ENCODE results near the gene LRRC55. TPM values are rescaled to one million over a fixed set of nuclear protein-coding genes. Genes with fewer than 3 reads are reported as not detected.

LRRC55 gene
- polyA plus RNA-seq, 1 of the 3 experiments (the other 2 are of a cell fraction): not detected

DNA sequence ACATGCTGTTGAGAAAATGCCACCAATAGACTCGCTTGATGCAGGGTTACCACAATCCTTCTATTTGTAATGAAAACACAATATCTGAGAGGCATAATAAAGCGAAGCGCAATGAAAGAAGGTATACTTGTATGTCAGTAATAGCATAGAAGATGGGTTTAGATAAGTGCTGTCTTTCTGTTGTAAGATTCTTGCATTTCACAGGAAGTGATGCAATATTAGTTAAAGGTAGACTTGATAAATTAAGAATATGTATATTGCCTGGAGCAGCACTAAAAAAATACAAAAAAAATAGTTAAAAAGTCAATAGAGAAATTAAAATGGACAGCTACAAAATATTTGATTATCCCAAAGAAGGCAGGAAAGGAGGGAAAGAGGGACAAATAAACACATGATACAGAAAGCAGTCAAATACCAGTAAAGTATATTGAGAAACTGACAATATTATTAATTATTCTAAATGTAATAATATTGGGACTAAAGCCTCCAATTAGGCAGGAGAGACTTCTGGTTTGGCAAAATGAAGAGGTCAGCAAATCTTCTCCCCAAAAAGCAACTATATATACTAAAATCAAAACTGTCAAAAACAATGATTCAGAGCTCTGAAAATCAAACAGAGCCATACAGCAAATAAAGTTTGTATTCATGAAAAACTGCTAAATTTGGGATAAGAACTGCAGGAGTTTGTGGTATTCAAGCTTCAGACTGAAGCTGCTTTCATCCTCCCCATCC, 46.6 kb upstream of the LRRC55 start (continued):
- TF ChIP-seq, protein P1, sequence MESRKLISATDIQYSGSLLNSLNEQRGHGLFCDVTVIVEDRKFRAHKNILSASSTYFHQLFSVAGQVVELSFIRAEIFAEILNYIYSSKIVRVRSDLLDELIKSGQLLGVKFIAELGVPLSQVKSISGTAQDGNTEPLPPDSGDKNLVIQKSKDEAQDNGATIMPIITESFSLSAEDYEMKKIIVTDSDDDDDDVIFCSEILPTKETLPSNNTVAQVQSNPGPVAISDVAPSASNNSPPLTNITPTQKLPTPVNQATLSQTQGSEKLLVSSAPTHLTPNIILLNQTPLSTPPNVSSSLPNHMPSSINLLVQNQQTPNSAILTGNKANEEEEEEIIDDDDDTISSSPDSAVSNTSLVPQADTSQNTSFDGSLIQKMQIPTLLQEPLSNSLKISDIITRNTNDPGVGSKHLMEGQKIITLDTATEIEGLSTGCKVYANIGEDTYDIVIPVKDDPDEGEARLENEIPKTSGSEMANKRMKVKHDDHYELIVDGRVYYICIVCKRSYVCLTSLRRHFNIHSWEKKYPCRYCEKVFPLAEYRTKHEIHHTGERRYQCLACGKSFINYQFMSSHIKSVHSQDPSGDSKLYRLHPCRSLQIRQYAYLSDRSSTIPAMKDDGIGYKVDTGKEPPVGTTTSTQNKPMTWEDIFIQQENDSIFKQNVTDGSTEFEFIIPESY (IDR thresholded peaks at IDR 0.05; ENCODE audit: borderline replicate concordance, low read depth): no peak
- TF ChIP-seq RAD21 (IDR thresholded peaks at IDR 0.05; ENCODE audit: low read length): no peak
- no peak for TF ChIP-seq POLR2AphosphoS5 (IDR thresholded peaks at IDR 0.05; ENCODE audit: low read depth, low read length)
- TF ChIP-seq TEAD4 (IDR thresholded peaks at IDR 0.05; ENCODE audit: borderline replicate concordance, insufficient read depth): no peak
- TF ChIP-seq GABPA (IDR thresholded peaks at IDR 0.05; ENCODE audit: low read depth): no peak
- TF ChIP-seq MXI1 (IDR thresholded peaks at IDR 0.05; ENCODE audit: low read depth, low read length): no peak
- TF ChIP-seq NRF1 (IDR thresholded peaks at IDR 0.05; ENCODE audit: low read depth, low read length): no peak
- no peak for TF ChIP-seq RFX5 (IDR thresholded peaks at IDR 0.05; ENCODE audit: low read length)
- no peak for TF ChIP-seq FOXJ3 (CRISPR knock-in tag; IDR thresholded peaks at IDR 0.05)
- no peak for TF ChIP-seq TCF12 (IDR thresholded peaks at IDR 0.05)

DNA sequence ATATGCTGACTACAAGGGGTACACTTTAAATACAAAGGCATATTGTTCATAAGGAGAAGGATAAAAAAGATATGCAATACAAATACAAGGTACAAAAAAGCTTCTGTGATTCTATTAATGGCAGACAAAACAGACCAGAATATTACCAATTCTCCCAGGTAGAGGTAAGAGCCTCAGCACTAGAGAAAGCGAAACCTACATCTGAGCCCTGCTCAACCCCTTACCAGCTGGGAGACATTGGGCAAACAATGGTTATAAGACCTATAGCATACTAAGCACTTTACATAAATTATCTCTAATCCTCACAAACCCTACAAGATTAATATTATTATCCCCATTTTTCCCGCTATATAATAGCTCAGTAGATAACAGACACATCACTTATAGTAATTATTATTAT, 41.2 kb upstream of the LRRC55 start:
- CTCF ChIA-PET: interaction anchor here (0.9 to 3.3 kb wide), 3 partner anchors 8 to 299 kb away, joined by 3 to 17 read pairs (median 6); no protein-coding TSS in a partner anchor
- Histone ChIP-seq H3K9ac (no peak overlapping the region), H3K27me3 (ENCODE audit: insufficient read depth) (no peaks in the 10 kb centered on the region; the same call in 1 of the 2 replicates), H4K20me1 (ENCODE audit: insufficient read depth) (no peaks in the 10 kb centered on the region), H3K9me3 (no peaks in the 10 kb centered on the region), H3K27ac (ENCODE audit: low read depth in 2 of 2, low read length in 1 of 2) (peak overlapping the region in 1 of 2 experiments; percentile 6; a peak in 1 of 4 replicates), H3K4me2 (no peak overlapping the region), H3K9me2 (no peaks in the 10 kb centered on the region), H3K4me1 (ENCODE audit: control insufficient read depth in 1 of 2, insufficient read depth in 2 of 2, low read depth in 1 of 2, low read length in 1 of 2) (peaks cover 0 to 24% of the 10 kb centered on the region in 2 experiments; a peak in 2 of 4 replicates), H3K4me3 (ENCODE audit: low read depth in 2 of 2, low read length in 1 of 2) (no peak overlapping the region), H2AFZ (ENCODE audit: low read depth) (no peak overlapping the region), H3F3A (replicated peaks; ENCODE audit: insufficient read depth) (no peaks in the 10 kb centered on the region), H3K36me3 (replicated peaks in 1 of 2; ENCODE audit: control insufficient read depth in 1 of 2, insufficient read depth in 2 of 2, low read length in 1 of 2) (no peaks in the 10 kb centered on the region), H3K79me2 (ENCODE audit: insufficient read depth) (no peaks in the 10 kb centered on the region)
- WGBS (ENCODE audit: low lambda C conversion rate): 26% methylated on average over 2 of the region's 2 CpGs
- DNase-seq: no peak
- POLR2A ChIA-PET: no interaction called here
- TF ChIP-seq RFX5 (IDR thresholded peaks at IDR 0.05; ENCODE audit: low read length) (no peak), EP300 (IDR thresholded peaks at IDR 0.05; ENCODE audit: borderline replicate concordance in 1 of 2, low read depth in 1 of 2, low read length in 1 of 2) (no peak), CHD2 (IDR thresholded peaks at IDR 0.05; ENCODE audit: low read length, partially characterized antibody) (no peak)

DNA sequence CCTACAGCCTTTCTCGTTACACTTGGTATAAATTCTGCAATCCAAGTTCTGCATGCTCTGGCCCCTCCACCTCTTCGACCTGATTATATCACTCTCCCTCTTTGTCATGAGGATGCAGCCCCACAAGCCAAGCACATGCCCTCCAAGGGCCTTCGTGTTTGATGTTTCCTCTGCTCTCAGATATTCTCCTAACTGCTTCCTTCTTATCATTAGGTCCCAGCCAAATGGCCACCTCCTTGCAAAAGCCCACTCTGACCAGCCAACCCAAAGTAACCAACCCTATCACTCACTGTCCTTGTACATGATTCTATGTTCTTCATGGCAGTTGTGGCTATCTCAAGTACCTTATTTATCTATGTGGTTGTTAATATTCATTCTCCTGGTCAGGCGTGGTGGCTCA, 38.3 kb upstream of the LRRC55 start:
- CTCF ChIA-PET: interaction anchor here (0.9 to 10.1 kb wide), 10 partner anchors 12 to 106 kb away, joined by 3 to 90 read pairs (median 4); no protein-coding TSS in a partner anchor
- no peaks in the 10 kb centered on the region for H3F3A ChIP-seq (replicated peaks; ENCODE audit: insufficient read depth)
- H3K9me3 ChIP-seq: no peaks in the 10 kb centered on the region
- H3K27me3 ChIP-seq (ENCODE audit: insufficient read depth): no peaks in the 10 kb centered on the region; the same call in 1 of the 2 replicates
- H3K27ac ChIP-seq (ENCODE audit: low read depth in 2 of 2, low read length in 1 of 2): peak overlapping the region in 1 of 2 experiments; percentile 99; a peak in 2 of 4 replicates
- no peaks in the 10 kb centered on the region for H4K20me1 ChIP-seq (ENCODE audit: insufficient read depth)
- POLR2A ChIA-PET: interaction anchor here (1.2 to 2.2 kb wide), 5 partner anchors 11 to 296 kb away, joined by 4 to 11 read pairs (median 7); no protein-coding TSS in a partner anchor
- no peak for DNase-seq
- H3K79me2 ChIP-seq (ENCODE audit: insufficient read depth): no peaks in the 10 kb centered on the region
- no peak overlapping the region for H3K9ac ChIP-seq
- peaks cover 0 to 26% of the 10 kb centered on the region in 2 experiments; a peak in 2 of 4 replicates for H3K4me1 ChIP-seq (ENCODE audit: control insufficient read depth in 1 of 2, insufficient read depth in 2 of 2, low read depth in 1 of 2, low read length in 1 of 2)
- H3K9me2 ChIP-seq: no peaks in the 10 kb centered on the region
- no peak overlapping the region for H2AFZ ChIP-seq (ENCODE audit: low read depth)
- no peaks in the 10 kb centered on the region for H3K36me3 ChIP-seq (replicated peaks in 1 of 2; ENCODE audit: control insufficient read depth in 1 of 2, insufficient read depth in 2 of 2, low read length in 1 of 2)
- no peak overlapping the region for H3K4me2 ChIP-seq
- WGBS (ENCODE audit: low lambda C conversion rate): 43% methylated on average over 4 of the region's 4 CpGs
- no peak overlapping the region for H3K4me3 ChIP-seq (ENCODE audit: low read depth in 2 of 2, low read length in 1 of 2)
- no peak for TF ChIP-seq SIN3A (IDR thresholded peaks at IDR 0.05; ENCODE audit: borderline replicate concordance, low read depth, low read length)
- TF ChIP-seq TEAD4 (IDR thresholded peaks at IDR 0.05; ENCODE audit: borderline replicate concordance, insufficient read depth): no peak
- TF ChIP-seq EP300 (IDR thresholded peaks at IDR 0.05; ENCODE audit: borderline replicate concordance in 1 of 2, low read depth in 1 of 2, low read length in 1 of 2): no peak
- no peak for TF ChIP-seq NRF1 (IDR thresholded peaks at IDR 0.05; ENCODE audit: low read depth, low read length)
- TF ChIP-seq FOXM1 (IDR thresholded peaks at IDR 0.05; ENCODE audit: low read depth): no peak
- no peak for TF ChIP-seq ELF1 (IDR thresholded peaks at IDR 0.05)
- TF ChIP-seq, protein P2, sequence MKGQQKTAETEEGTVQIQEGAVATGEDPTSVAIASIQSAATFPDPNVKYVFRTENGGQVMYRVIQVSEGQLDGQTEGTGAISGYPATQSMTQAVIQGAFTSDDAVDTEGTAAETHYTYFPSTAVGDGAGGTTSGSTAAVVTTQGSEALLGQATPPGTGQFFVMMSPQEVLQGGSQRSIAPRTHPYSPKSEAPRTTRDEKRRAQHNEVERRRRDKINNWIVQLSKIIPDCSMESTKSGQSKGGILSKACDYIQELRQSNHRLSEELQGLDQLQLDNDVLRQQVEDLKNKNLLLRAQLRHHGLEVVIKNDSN (IDR thresholded peaks at IDR 0.05; ENCODE audit: borderline replicate concordance, low read depth): no peak
- TF ChIP-seq, protein P3, sequence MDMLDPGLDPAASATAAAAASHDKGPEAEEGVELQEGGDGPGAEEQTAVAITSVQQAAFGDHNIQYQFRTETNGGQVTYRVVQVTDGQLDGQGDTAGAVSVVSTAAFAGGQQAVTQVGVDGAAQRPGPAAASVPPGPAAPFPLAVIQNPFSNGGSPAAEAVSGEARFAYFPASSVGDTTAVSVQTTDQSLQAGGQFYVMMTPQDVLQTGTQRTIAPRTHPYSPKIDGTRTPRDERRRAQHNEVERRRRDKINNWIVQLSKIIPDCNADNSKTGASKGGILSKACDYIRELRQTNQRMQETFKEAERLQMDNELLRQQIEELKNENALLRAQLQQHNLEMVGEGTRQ (IDR thresholded peaks at IDR 0.05; ENCODE audit: borderline replicate concordance, low read depth, low read length): no peak
- TF ChIP-seq, protein P4, sequence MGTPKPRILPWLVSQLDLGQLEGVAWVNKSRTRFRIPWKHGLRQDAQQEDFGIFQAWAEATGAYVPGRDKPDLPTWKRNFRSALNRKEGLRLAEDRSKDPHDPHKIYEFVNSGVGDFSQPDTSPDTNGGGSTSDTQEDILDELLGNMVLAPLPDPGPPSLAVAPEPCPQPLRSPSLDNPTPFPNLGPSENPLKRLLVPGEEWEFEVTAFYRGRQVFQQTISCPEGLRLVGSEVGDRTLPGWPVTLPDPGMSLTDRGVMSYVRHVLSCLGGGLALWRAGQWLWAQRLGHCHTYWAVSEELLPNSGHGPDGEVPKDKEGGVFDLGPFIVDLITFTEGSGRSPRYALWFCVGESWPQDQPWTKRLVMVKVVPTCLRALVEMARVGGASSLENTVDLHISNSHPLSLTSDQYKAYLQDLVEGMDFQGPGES (IDR thresholded peaks at IDR 0.05; ENCODE audit: low read depth, low read length): no peak
- TF ChIP-seq POLR2AphosphoS5 (IDR thresholded peaks at IDR 0.05; ENCODE audit: low read depth, low read length): no peak

All from SK-N-SH (cell line).